ENCODE results near the gene GALNT17. TPM values are rescaled to one million over a fixed set of nuclear protein-coding genes. Genes with fewer than 3 reads are reported as not detected.
"Not testable (repeated sequence)": the region's sequence is repeated elsewhere in the genome, so short reads cannot be mapped to it uniquely, and the experiment has no call there.

Gene GALNT17
- total RNA-seq, 1 experiment from 2014 or later: not detected

DNA sequence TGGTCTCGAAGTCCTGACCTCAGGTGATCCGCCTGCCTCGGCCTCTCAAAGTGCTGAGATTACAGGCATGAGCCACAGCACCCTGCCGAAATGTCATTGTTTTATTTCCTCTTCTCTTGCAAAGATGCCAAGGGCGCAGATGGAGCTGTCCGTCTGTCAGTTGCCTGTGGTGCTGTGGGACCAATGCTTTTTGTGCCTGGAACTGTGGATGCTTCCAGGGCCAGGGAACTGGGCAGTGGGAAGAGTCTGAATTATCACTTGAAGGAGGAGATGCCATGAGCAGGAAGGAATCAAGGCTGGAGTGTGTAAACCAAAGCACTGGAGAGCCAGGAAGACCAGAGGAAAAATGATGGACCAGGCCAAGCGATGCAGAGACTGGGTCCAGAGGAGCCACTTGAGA lies 459.9 kb downstream of the GALNT17 start:
- intact Hi-C loops (cut with micrococcal nuclease; ENCODE audit: unreplicated experiment): no loop called here
- POLR2A ChIA-PET (ENCODE audit: low non-redundant PET): no interaction called here
- BruUV-seq (replicated peaks): no TSS peak

GRCh38 chr7:71592388-71592787 lies 460.4 kb downstream of the GALNT17 start:
- peaks cover 20% of the 10 kb centered on the region for H3K9me3 ChIP-seq (ENCODE audit: low read depth, low read length, poor library complexity, severe bottlenecking)
- CTCF ChIA-PET; H3K4me3 ChIP-seq (ENCODE audit: low read depth, low read length, poor library complexity, severe bottlenecking); BruUV-seq (replicated peaks); H3K27me3 ChIP-seq (replicated peaks; ENCODE audit: insufficient read depth, low read depth, low read length, poor library complexity); POLR2A ChIA-PET (ENCODE audit: low non-redundant PET); H3K27ac ChIP-seq (ENCODE audit: low read depth, low read length, poor library complexity, severe bottlenecking); H3K36me3 ChIP-seq (ENCODE audit: insufficient read depth, low read length, poor library complexity, severe bottlenecking); intact Hi-C loops (cut with micrococcal nuclease; ENCODE audit: unreplicated experiment); H3K4me1 ChIP-seq (ENCODE audit: insufficient read depth, low read length, poor library complexity, severe bottlenecking); DNase-seq (ENCODE audit: low spot score): not testable (repeated sequence)

More for the DNA sequence above, 459.9 kb downstream of the GALNT17 start:
- H3K9me3 ChIP-seq (ENCODE audit: low read depth, low read length, poor library complexity, severe bottlenecking): peaks cover 20% of the 10 kb centered on the region
- no peak overlapping the region for H3K27ac ChIP-seq (ENCODE audit: low read depth, low read length, poor library complexity, severe bottlenecking)
- H3K4me3 ChIP-seq (ENCODE audit: low read depth, low read length, poor library complexity, severe bottlenecking): no peak overlapping the region
- CTCF ChIA-PET: no interaction called here
- DNase-seq (ENCODE audit: low spot score): no peak
- no peak for TF ChIP-seq CTCF (conservative IDR thresholded peaks at IDR 0.05; ENCODE audit: low read depth, low read length)
- no peak for TF ChIP-seq EZH2 (IDR thresholded peaks at IDR 0.05; ENCODE audit: borderline replicate concordance, low read depth, low read length, poor library complexity, severe bottlenecking)
- no peaks in the 10 kb centered on the region for H3K36me3 ChIP-seq (ENCODE audit: insufficient read depth, low read length, poor library complexity, severe bottlenecking)
- H3K27me3 ChIP-seq (replicated peaks; ENCODE audit: insufficient read depth, low read depth, low read length, poor library complexity): no peaks in the 10 kb centered on the region
- no peaks in the 10 kb centered on the region for H3K4me1 ChIP-seq (ENCODE audit: insufficient read depth, low read length, poor library complexity, severe bottlenecking)

GRCh38 chr7:71594736-71595135 lies 462.8 kb downstream of the GALNT17 start:
- no TSS peak for BruUV-seq (replicated peaks)
- TF ChIP-seq CTCF (conservative IDR thresholded peaks at IDR 0.05; ENCODE audit: low read depth, low read length) (no peak), EZH2 (IDR thresholded peaks at IDR 0.05; ENCODE audit: borderline replicate concordance, low read depth, low read length, poor library complexity, severe bottlenecking) (no peak)
- Histone ChIP-seq H3K27ac (ENCODE audit: low read depth, low read length, poor library complexity, severe bottlenecking) (no peak overlapping the region), H3K27me3 (replicated peaks; ENCODE audit: insufficient read depth, low read depth, low read length, poor library complexity) (no peaks in the 10 kb centered on the region), H3K4me3 (ENCODE audit: low read depth, low read length, poor library complexity, severe bottlenecking) (no peak overlapping the region), H3K4me1 (ENCODE audit: insufficient read depth, low read length, poor library complexity, severe bottlenecking) (no peaks in the 10 kb centered on the region), H3K36me3 (ENCODE audit: insufficient read depth, low read length, poor library complexity, severe bottlenecking) (no peaks in the 10 kb centered on the region), H3K9me3 (ENCODE audit: low read depth, low read length, poor library complexity, severe bottlenecking) (peaks cover 20% of the 10 kb centered on the region)
- CTCF ChIA-PET: no interaction called here
- intact Hi-C loops (cut with micrococcal nuclease; ENCODE audit: unreplicated experiment): no loop called here
- POLR2A ChIA-PET (ENCODE audit: low non-redundant PET): no interaction called here
- DNase-seq (ENCODE audit: low spot score): no peak

GRCh38 chr7:71595176-71595575 lies 463.2 kb downstream of the GALNT17 start:
- intact Hi-C loops (cut with micrococcal nuclease; ENCODE audit: unreplicated experiment): no loop called here
- Histone ChIP-seq H3K27me3 (replicated peaks; ENCODE audit: insufficient read depth, low read depth, low read length, poor library complexity) (no peaks in the 10 kb centered on the region), H3K4me1 (ENCODE audit: insufficient read depth, low read length, poor library complexity, severe bottlenecking) (no peaks in the 10 kb centered on the region), H3K27ac (ENCODE audit: low read depth, low read length, poor library complexity, severe bottlenecking) (no peak overlapping the region), H3K4me3 (ENCODE audit: low read depth, low read length, poor library complexity, severe bottlenecking) (no peak overlapping the region), H3K36me3 (ENCODE audit: insufficient read depth, low read length, poor library complexity, severe bottlenecking) (no peaks in the 10 kb centered on the region), H3K9me3 (ENCODE audit: low read depth, low read length, poor library complexity, severe bottlenecking) (peaks cover 22% of the 10 kb centered on the region)
- no peak for DNase-seq (ENCODE audit: low spot score)
- ChIA-PET CTCF (no interaction called here), POLR2A (ENCODE audit: low non-redundant PET) (no interaction called here)
- TF ChIP-seq EZH2 (IDR thresholded peaks at IDR 0.05; ENCODE audit: borderline replicate concordance, low read depth, low read length, poor library complexity, severe bottlenecking) (no peak), CTCF (conservative IDR thresholded peaks at IDR 0.05; ENCODE audit: low read depth, low read length) (no peak)
- no TSS peak for BruUV-seq (replicated peaks)

All from A673 (cell line).